GM19452 (cell line): ENCODE data around the gene ATP6AP1.

ENCODE experiments used
- ATAC-seq: cut with Tn5 transposase; IDR thresholded peaks from one replicate; pipeline ENCODE4 v1.9.1; 2021; ENCODE audit not compliant: unreplicated experiment

ATP6AP1 gene

GRCh38 chrX:154443992-154444754, 15.7 kb downstream of the ATP6AP1 start, which contains the start of gene FAM50A:
Gene FAM50A, plus strand, starts transcription at chrX:154444141. Its CDS starts 95 bp downstream, at chrX:154444236.
- no peak for ATAC-seq

- no peak for ATAC-seq
Measured at GRCh38 chrX:154444755-154445246, 16.3 kb downstream of the ATP6AP1 start.

GRCh38 chrX:154445776-154446175, 17.3 kb downstream of the ATP6AP1 start:
- no peak for ATAC-seq

- ATAC-seq = no peak
Measured at GRCh38 chrX:154446430-154446829, 18.0 kb downstream of the ATP6AP1 start.

DNA sequence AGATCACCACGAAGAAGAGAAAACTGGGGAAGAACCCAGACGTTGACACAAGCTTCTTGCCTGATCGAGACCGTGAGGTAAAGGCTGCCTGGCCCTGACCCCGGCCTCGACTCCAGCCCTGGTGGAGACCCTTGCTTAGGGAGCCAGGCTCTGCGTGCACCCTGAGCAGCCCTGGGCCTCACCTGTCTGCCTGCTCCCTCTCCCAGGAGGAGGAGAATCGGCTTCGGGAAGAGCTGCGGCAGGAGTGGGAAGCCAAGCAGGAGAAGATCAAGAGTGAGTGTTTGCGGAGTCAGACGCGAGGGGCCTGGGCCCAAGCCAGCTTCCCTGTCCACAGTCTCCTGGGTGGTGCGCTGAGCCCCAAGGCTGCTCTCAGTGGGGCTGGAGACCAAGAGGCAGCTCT, 20.0 kb downstream of the ATP6AP1 start:
- ATAC-seq = no peak

- ATAC-seq = no peak
Measured at GRCh38 chrX:154449618-154450017, 21.1 kb downstream of the ATP6AP1 start.

DNA sequence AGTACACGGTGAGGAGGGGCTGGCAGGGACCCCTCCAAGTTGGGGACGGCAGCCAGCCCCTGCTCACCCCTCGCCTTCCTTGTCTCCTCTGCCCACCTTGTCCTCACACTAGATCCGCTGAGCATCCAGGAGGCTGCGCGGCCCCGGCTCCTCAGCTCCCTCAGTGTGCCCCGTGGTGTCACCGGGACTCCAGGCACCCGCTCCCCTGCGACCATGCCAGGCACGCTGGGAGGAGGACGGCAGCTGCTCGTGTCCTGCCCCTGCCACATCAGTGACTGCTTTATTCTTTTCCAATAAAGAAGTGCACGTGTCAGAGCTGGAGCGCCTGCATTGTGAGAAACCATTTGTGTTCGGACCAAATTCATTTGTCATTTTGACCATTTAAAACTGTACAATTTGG, 21.8 kb downstream of the ATP6AP1 start:
- ATAC-seq = no peak

DNA sequence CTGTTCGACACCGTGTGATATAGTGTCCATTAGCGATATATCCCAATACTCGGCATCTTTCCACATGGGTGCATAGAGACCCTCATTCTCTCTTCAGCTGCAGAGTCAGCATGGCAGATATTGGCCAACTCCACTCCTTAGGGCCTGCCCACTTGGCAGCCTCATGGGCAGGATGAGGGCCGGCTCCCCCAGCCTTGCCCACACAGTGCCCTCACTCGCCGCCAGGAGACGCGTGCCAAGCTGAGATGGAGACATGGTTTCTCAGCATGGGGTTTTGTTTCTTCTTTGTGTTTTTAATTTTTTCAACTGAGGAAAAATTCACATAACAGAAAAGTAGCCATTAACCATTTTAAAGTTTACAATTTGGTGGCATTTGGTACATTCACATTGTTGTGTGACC, 24.3 kb downstream of the ATP6AP1 start:
- no peak for ATAC-seq

DNA sequence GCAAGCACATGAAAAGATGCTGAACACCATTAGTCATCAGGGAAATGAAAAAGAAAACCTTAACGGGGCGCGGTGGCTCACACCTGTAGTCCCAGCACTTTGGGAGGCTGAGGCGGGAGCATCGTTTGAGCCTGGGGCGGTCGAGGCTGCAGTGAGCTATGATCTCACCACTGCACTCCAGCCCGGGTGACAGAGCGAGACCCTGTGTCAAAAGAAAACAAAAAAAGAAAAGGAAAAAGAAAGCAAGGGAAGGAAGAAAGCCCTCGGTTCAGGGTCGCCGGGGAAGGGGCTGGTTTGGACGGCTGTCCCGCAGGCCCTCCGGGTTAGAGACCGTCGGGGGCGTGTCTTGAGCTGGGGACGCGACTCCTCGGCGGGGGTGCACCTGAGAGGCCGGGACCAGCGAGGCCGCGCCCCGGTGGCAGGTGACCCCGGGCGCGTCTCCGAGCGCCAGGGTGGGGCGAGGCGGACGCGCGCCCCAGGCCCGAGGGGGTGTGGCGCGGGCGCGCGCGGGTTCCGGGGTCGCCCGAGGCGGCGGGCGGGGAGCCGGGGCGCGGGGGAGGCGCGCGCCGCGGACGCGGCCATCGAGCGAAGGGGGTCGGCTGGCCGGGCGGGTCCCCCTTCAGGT, 29.1 kb downstream of the ATP6AP1 start:
- ATAC-seq = peak; percentile 47

- ATAC-seq = peak; percentile 59
Measured at GRCh38 chrX:154458116-154458953, 29.9 kb downstream of the ATP6AP1 start, which contains the start of gene PLXNA3. Gene PLXNA3, plus strand, starts transcription at chrX:154458281. Its CDS starts 1,903 bp downstream, at chrX:154460184.

- no peak for ATAC-seq
Measured at GRCh38 chrX:154458954-154459778, 30.7 kb downstream of the ATP6AP1 start.

DNA sequence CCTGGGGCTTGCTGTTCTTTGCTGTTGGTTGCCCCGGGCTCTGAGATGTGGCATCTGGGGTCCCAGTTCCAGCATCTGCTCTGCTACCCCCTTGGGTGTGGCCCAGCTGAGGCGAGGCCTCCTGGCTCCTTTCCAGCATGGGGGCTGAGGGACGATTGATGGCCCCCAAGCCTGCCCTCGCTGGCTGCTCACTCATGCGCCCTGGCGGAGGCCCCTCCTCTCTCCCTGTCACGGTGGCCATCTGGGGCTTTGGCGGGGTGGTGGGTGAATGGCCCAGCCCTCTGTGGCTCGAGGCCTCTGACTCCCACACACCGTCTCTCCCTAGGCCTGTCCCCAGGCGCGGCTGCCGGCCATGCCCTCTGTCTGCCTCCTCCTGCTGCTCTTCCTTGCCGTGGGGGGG, 31.4 kb downstream of the ATP6AP1 start:
- ATAC-seq = no peak

- ATAC-seq = no peak
Measured at GRCh38 chrX:154460326-154460725, 31.8 kb downstream of the ATP6AP1 start.

GRCh38 chrX:154462396-154462795, 33.9 kb downstream of the ATP6AP1 start:
- no peak for ATAC-seq

DNA sequence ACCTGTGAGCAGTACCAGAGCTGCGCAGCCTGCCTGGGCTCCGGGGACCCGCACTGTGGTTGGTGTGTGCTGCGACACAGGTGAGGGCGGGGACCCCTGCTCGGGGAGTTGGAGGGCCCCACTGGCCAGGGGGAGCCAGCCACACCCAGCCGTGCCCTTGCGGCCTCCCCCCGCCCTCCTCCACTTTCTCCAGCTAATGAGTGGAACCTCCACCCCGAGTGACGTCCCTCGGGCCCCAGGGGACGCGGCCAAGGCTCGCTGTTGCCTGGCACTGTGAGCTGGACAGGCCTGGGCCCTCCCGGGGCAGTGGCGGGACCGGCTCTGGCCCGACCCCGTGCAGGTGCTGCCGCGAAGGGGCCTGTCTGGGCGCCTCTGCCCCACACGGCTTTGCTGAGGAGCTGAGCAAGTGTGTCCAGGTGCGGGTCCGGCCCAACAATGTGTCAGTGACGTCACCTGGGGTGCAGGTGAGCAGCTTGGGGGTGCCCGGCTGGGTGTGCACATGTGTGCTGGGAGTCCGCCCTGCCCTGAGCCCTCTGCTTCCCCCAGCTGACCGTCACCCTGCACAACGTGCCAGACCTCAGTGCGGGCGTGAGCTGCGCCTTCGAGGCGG, 35.2 kb downstream of the ATP6AP1 start:
- no peak for ATAC-seq

DNA sequence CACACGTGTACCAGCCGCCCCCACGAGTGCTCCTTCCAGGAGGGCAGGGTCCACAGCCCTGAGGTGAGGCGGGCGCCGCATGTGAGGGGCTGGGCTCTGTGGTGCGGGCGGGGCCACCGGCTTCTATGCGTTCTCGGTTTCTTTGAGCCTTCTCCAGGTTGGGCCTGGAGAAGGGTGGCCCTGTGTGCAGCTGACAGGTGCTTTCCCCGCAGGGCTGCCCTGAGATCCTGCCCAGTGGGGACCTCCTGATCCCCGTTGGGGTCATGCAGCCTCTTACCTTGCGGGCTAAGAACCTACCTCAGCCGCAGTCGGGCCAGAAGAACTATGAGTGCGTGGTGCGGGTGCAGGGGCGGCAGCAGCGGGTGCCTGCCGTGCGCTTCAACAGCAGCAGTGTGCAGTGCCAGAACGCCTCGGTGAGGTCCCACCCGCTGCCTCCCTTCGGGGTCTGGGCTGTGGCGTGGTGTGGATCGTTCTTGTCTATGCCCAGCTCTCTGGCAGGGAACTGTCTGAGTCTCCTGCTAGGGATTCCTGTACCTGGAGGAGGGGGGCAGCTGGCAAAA, 36.4 kb downstream of the ATP6AP1 start:
- ATAC-seq = no peak

- no peak for ATAC-seq
Measured at GRCh38 chrX:154465601-154466000, 37.1 kb downstream of the ATP6AP1 start.

GRCh38 chrX:154466036-154466435, 37.6 kb downstream of the ATP6AP1 start:
- ATAC-seq = no peak

DNA sequence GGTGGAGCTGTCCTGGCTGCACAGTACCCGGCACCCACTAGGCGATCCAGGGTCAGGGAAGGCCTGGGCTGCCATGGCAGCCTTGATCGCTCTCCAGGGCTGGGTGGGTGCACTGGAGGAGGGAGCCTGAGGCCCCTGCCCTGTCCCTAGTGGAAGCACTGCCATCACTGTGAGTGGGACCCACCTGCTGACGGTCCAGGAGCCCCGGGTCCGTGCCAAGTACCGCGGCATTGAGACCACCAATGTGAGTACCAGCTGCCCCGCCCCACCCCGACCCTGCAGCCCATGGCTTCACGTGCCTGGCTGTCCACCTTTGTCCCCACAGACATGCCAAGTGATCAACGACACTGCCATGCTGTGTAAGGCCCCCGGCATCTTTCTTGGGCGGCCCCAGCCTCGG, 38.4 kb downstream of the ATP6AP1 start:
- no peak for ATAC-seq

- ATAC-seq = no peak
Measured at GRCh38 chrX:154467556-154467955, 39.1 kb downstream of the ATP6AP1 start.
